Inferior parietal cortex (tissue), 1 donor: ENCODE results near the gene NRDE2.
"Not testable (repeated sequence)": the region's sequence is repeated elsewhere in the genome, so short reads cannot be mapped to it uniquely, and the experiment has no call there.

Experiments used
- DNase-seq: peaks from one replicate; pipeline ENCODE4 v3.0.0-alpha.2; 2016; ENCODE audit errors: extremely low spot score

Gene NRDE2

GRCh38 chr14:90341784-90342183, 10.0 kb upstream of the NRDE2 start:
- DNase-seq = no peak

- not testable (repeated sequence) for DNase-seq
These were observed 9.5 kb upstream of the NRDE2 start for GRCh38 chr14:90341232-90341631.

- no peak for DNase-seq
These were observed 5.2 kb upstream of the NRDE2 start for GRCh38 chr14:90336985-90337384.

GRCh38 chr14:90336401-90336800, 4.7 kb upstream of the NRDE2 start:
- no peak for DNase-seq

GRCh38 chr14:90332271-90332584, 487 bp upstream of the NRDE2 start:
- no peak for DNase-seq

GRCh38 chr14:90330203-90331196, 1.2 kb downstream of the NRDE2 start:
- no peak for DNase-seq

- DNase-seq = no peak
These were observed 9.8 kb downstream of the NRDE2 start for GRCh38 chr14:90321891-90322290.

GRCh38 chr14:90319634-90320541, 11.9 kb downstream of the NRDE2 start:
- no peak for DNase-seq

- no peak for DNase-seq
These were observed 12.6 kb downstream of the NRDE2 start for GRCh38 chr14:90319173-90319572.

GRCh38 chr14:90318016-90318415, 13.7 kb downstream of the NRDE2 start:
- DNase-seq = no peak

- DNase-seq = no peak
These were observed 14.5 kb downstream of the NRDE2 start for GRCh38 chr14:90317286-90317685.

GRCh38 chr14:90308561-90308960, 23.2 kb downstream of the NRDE2 start:
- DNase-seq = peak; percentile 39

- no peak for DNase-seq
These were observed 26.6 kb downstream of the NRDE2 start for GRCh38 chr14:90305176-90305601.

- no peak for DNase-seq
These were observed 27.2 kb downstream of the NRDE2 start for GRCh38 chr14:90304502-90304901.

GRCh38 chr14:90303473-90303872, 28.3 kb downstream of the NRDE2 start:
- no peak for DNase-seq

GRCh38 chr14:90302529-90303303, 29.0 kb downstream of the NRDE2 start:
- peak; percentile 39 for DNase-seq

- peak; percentile 84 for DNase-seq
These were observed 30.1 kb downstream of the NRDE2 start for GRCh38 chr14:90301668-90302090.

GRCh38 chr14:90301122-90301521, 30.6 kb downstream of the NRDE2 start:
- no peak for DNase-seq

- no peak for DNase-seq
These were observed 31.1 kb downstream of the NRDE2 start for GRCh38 chr14:90300611-90301047.

GRCh38 chr14:90299408-90299807, 32.3 kb downstream of the NRDE2 start:
- no peak for DNase-seq

GRCh38 chr14:90297876-90298629, 33.7 kb downstream of the NRDE2 start:
- no peak for DNase-seq
